D721Med (cell line): Measurements from ENCODE around the gene CCBE1.
"Not testable (repeated sequence)": the region's sequence is repeated elsewhere in the genome, so short reads cannot be mapped to it uniquely, and the experiment has no call there.

ENCODE experiments used
- DNase-seq: peaks from one replicate; pipeline ENCODE4 v3.0.0; 2011; ENCODE audit warnings: low spot score; ENCODE audit not compliant: insufficient read length
- FAIRE-seq: peaks from 2 replicates; lab custom pipeline; 2011; peaks lifted over from hg19 to GRCh38; lab: Jason Lieb, UNC
- TF ChIP-seq, protein P1 (sequence below): IDR thresholded peaks from 2 replicates; pipeline ENCODE4 v1.5.1; 2012; ENCODE audit warnings: mild to moderate bottlenecking, control low read depth; ENCODE audit not compliant: insufficient read depth; ENCODE audit errors: missing control alignments

The CCBE1 gene

DNA sequence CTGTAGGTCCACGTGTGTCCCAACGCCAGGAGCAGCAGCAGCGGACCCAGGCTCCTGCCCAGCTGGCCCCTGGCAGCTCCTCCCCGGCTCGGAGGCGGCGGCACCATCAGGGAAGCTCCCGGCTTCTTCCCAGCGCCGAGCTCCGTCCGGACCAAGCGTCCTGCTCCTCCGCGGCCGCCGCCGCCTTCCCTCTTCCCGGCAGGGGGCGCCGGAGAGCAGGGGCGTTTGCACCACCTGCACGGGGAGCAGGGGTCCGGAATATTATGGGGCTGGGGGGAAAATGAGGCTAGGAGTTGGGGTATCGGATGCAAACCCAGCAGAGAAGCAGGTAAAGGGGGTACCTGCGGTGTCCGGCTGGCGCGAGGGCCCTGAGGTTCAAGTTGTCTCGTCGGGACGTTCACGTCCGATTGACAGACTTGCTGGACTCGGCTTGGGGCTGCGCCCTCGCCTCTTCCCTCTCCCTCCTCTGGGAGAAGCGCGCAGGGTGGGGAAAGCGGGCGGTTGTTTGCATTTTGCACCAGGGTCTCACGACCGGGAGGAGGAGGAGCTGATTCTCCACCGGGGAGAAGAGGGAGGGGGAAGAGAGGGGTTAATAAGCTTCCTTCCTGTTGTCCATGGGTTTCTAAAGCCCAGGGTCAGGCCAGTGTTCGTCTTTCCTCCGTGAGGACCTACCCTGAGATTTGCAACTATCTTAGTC lies at the start of gene CCBE1:
CCBE1 (minus strand) TSS at position 188 of the 697 bp plus-strand sequence.
- DNase-seq (peak; percentile 83), FAIRE-seq (no peak)
- TF ChIP-seq, protein P1, sequence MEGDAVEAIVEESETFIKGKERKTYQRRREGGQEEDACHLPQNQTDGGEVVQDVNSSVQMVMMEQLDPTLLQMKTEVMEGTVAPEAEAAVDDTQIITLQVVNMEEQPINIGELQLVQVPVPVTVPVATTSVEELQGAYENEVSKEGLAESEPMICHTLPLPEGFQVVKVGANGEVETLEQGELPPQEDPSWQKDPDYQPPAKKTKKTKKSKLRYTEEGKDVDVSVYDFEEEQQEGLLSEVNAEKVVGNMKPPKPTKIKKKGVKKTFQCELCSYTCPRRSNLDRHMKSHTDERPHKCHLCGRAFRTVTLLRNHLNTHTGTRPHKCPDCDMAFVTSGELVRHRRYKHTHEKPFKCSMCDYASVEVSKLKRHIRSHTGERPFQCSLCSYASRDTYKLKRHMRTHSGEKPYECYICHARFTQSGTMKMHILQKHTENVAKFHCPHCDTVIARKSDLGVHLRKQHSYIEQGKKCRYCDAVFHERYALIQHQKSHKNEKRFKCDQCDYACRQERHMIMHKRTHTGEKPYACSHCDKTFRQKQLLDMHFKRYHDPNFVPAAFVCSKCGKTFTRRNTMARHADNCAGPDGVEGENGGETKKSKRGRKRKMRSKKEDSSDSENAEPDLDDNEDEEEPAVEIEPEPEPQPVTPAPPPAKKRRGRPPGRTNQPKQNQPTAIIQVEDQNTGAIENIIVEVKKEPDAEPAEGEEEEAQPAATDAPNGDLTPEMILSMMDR = peak; percentile 67

DNA sequence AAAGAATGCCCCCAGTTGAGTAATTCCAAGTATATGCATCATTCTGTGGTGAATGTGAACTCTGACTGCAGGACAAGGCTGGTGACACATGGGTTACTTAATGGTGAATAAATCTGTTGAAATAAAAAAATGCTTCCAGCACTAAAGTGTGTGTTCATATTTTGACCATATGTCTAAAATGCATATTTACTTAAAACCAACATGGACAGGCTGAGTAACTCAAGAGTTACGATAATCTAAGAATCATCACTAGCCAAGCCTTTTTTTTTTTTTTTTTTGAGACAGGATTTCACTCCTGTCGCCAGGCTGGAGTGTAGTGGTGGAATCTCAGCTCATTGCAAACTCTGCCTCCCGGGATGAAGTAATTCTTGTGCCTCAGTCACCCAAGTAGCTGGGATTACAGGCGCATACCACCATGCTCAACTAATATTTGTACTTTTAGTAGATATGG lies 47.1 kb upstream of the CCBE1 start:
- FAIRE-seq = peak; percentile 94
- DNase-seq = no peak

DNA sequence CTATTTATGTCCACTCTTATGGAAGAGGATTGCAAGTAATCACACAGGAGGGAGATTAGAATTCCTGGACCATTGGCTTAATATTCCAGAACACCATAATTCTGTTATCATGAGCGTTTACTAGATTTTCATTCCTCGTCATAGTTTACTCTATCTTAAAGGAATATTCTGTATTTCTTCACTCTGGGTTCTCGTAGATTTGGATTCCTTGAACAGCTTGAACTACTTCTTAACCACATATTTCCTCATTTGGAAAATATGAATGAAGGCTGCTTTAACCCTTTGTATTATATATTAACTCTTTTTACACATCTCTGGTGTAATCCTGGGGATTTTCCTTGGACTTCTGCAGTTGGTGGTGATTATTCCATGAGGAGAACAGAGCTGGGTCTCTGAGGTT lies 46.3 kb upstream of the CCBE1 start:
- TF ChIP-seq, protein P1 = no peak
- no peak for DNase-seq
- no peak for FAIRE-seq

More for the DNA sequence above, 47.1 kb upstream of the CCBE1 start:
- TF ChIP-seq, protein P1 = no peak

DNA sequence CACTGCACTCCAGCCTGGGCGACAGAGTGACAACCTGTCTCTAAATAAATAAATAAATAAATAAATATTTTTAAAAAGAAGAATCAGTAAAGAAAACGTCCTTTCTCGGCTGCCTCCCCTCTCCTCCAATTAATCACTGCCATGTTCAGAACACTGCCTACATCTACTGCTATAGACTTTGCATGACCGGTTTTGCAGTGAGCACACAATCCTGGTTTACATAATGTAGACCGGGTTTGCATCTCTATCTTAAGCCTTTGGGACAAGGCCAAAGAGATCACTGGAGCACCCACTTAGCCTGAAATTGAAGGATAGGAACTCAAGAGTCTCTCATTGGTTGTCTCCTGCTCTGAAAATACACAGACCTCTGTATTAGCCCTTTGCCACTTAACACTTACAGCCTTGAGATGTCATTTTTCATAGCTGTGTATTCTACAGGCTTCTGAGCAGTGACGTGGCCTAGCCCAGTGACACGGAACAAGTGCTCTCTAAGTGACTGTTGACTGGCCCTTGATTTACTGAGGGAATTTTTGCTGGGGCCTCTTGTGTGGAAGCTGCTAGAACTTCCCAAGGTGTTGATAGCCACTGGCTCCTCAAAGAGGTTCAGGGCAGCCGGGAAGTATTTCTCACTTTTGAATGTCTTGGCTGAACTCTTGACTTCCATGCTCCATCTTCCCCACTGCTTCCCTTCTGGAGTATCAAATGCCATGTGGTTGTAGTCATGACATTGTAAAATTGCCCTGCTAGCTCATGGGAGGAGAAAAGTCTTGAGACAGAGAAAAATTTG lies 45.3 kb upstream of the CCBE1 start:
- TF ChIP-seq, protein P1 = no peak
- FAIRE-seq (peak; percentile 73), DNase-seq (no peak)

DNA sequence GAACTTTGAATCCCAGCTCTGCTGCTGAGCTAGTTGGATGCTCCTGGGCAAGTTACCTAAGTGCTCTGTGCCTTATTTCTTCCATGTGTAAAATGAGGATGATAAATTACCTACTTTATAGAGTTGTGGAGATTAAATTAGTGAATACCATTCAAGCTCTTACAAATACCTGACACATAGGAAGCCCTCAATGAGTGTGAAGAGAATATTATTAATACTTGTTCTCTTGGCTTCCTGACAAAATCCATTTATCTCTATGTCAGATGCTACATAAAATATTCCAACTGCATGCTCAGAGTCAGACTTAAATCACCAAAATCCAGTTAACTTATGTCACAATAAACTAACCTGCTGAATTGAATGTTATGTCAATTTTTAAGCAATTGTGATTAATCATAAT lies 42.9 kb upstream of the CCBE1 start:
- TF ChIP-seq, protein P1 = no peak
- DNase-seq (peak; percentile 7), FAIRE-seq (no peak)

DNA sequence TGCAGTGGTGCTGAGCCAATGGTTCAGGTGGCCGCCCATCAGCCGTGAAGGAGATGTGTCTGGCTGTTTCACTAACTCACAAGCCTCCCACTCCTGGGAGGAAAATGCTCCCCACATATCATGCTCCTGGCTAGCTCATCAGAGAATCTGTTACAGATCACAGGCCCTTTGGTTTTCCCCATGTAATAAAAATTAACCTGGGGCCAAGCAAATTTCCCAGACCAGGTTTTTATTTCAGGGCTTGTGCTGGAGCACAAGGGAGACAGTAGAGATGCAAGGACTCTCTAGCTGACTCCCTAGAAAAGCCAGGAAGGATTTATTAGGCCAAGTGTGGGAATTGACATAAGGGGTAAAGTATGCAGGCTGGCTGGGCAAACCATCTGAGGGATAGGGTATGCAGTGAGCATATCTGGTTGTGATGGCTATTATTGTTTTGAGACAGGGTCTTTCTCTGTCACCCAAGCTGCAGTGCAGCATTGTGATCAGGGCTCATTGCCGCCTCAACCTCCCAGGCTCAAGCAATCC lies 40.6 kb upstream of the CCBE1 start:
- FAIRE-seq (no peak), DNase-seq (peak; percentile 5)

DNA sequence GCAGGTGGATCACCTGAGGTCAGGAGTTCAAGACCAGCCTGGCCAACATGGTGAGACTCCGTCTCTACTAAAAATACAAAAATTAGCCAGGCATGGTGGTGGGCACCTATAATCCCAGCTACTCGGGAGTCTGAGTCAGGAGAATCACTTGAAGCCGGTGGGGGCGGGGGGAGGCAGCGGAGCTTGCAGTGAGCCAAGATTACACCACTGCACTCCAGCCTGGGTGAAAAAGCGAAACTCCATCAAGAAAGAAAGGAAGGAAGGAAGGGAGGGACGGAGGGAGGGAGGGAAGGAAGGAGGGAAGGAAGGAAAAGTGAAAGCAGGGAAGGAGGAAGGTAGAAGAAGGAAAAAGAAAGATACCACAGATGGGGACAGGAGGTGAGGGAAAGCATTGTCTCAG lies 40.1 kb upstream of the CCBE1 start:
- FAIRE-seq, DNase-seq: not testable (repeated sequence)

More for the DNA sequence above, 40.6 kb upstream of the CCBE1 start:
- TF ChIP-seq, protein P1 = no peak
